ENCODE data around the gene SLC6A11.

DNA sequence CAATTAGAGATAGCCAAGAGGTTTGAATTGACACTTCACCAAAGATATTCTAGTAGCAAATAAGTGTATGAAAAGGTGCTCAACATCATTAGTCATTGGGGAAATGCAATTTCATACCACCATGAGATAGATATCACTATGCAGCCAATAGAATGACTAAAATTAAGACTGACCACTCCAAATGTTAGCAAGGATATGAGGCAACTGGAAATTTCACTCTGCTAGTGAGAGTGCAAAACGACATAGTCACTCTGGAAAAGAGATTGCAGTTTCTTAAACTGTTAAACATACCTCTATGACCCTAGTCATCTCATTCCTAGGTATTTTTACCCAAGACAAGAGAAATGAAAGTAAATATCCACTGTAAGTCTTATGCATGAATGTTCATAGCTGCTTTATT lies 27.6 kb upstream of the SLC6A11 start:
- no peak for TF ChIP-seq CTCF (IDR thresholded peaks at IDR 0.05; ENCODE audit: low read length)
- no peak for TF ChIP-seq EZH2 (IDR thresholded peaks at IDR 0.05; ENCODE audit: borderline replicate concordance, low read length)
